Neural cell (in vitro differentiated cells): ENCODE data around the gene KCNK7. TPM values are rescaled to one million over a fixed set of nuclear protein-coding genes. Genes with fewer than 3 reads are reported as not detected.

Experiments used
- H2AFZ ChIP-seq: fragments of 200-600, 300-800 bp; sonication (generic), shearing (Covaris generic); 2 replicates; pipeline ENCODE4 v1.6.0; 2014; ENCODE audit warnings: low read depth, mild to moderate bottlenecking, antibody characterized with exemption, low read length, moderate library complexity
- H3F3A ChIP-seq: fragments of 200-600 bp; shearing (Covaris generic); 2 replicates; pipeline ENCODE4 v1.6.1; 2016; ENCODE audit warnings: mild to moderate bottlenecking, moderate library complexity, mixed read lengths, antibody characterized with exemption, low read length; ENCODE audit not compliant: insufficient read depth, poor library complexity, severe bottlenecking
- H3K27ac ChIP-seq: fragments of 200-600, 300-800 bp; sonication (generic), shearing (Covaris generic); 2 replicates; pipeline ENCODE4 v1.5.1; 2014; ENCODE audit warnings: mild to moderate bottlenecking, low read length, moderate library complexity
- H3K27me3 ChIP-seq: fragments of 300-800, 200-600 bp; sonication (generic), shearing (Covaris generic); 2 replicates; pipeline ENCODE4 v1.6.0; 2014; ENCODE audit warnings: mild to moderate bottlenecking, low read depth, low read length, moderate library complexity; ENCODE audit not compliant: insufficient read depth
- H3K36me3 ChIP-seq: fragments of 300-800, 200-600 bp; sonication (generic), shearing (Covaris generic); 2 replicates; pipeline ENCODE4 v1.5.1; 2014; ENCODE audit warnings: mild to moderate bottlenecking, antibody characterized with exemption, low read length, moderate library complexity; ENCODE audit not compliant: insufficient read depth
- H3K4me2 ChIP-seq: fragments of 300-800, 200-600 bp; sonication (generic), shearing (Covaris generic); 2 replicates; pipeline ENCODE4 v1.6.0; 2014; ENCODE audit warnings: mild to moderate bottlenecking, low read length
- H3K4me3 ChIP-seq: fragments of 300-800, 200-600 bp; sonication (generic), shearing (Covaris generic); 2 replicates; pipeline ENCODE4 v1.5.1; 2014; ENCODE audit warnings: mild to moderate bottlenecking, low read length, moderate library complexity
- H3K79me2 ChIP-seq: fragments of 200-600 bp; shearing (Covaris generic); replicated peaks from 2 replicates; pipeline ENCODE4 v1.6.0; 2014; ENCODE audit warnings: mild to moderate bottlenecking, low read length, moderate library complexity; ENCODE audit not compliant: insufficient read depth
- H3K9ac ChIP-seq: fragments of 300-800, 200-600 bp; sonication (generic), shearing (Covaris generic); 2 replicates; pipeline ENCODE4 v1.6.1; 2016; ENCODE audit warnings: mild to moderate bottlenecking, low read length, mixed read lengths
- H3K9me2 ChIP-seq: fragments of 200-600 bp; shearing (Covaris generic); 2 replicates; pipeline ENCODE4 v1.6.1; 2016; ENCODE audit warnings: mild to moderate bottlenecking, low read length, mixed read lengths; ENCODE audit not compliant: insufficient read depth
- H3K9me3 ChIP-seq: fragments of 200-600, 300-800 bp; sonication (generic), shearing (Covaris generic); 2 replicates; pipeline ENCODE4 v1.6.1; 2016; ENCODE audit warnings: mild to moderate bottlenecking, mixed run types, low read length, moderate library complexity, mixed read lengths
- H4K20me1 ChIP-seq: fragments of 200-600 bp; shearing (Covaris generic); 2 replicates; pipeline ENCODE4 v1.6.1; 2016; ENCODE audit warnings: mild to moderate bottlenecking, mixed run types; ENCODE audit not compliant: insufficient read depth
- EP300 ChIP-seq: fragments of 450-650 bp; conservative IDR thresholded peaks from 2 replicates; pipeline ENCODE4 v1.6.1; 2014; ENCODE audit warnings: antibody characterized with exemption, mild to moderate bottlenecking, moderate library complexity; ENCODE audit not compliant: poor library complexity, severe bottlenecking
- EZH2 ChIP-seq: fragments of 200-600, 300-800 bp; shearing (Covaris generic), sonication (generic); IDR thresholded peaks from 2 replicates; pipeline ENCODE4 v1.6.1; 2014; ENCODE audit warnings: antibody characterized with exemption, low read length, borderline replicate concordance, mild to moderate bottlenecking; ENCODE audit not compliant: insufficient read depth, poor library complexity, severe bottlenecking
- MXI1 ChIP-seq: fragments of 450-650 bp; conservative IDR thresholded peaks from 2 replicates; pipeline ENCODE4 v1.6.1; 2014; ENCODE audit warnings: antibody characterized with exemption, mild to moderate bottlenecking; ENCODE audit not compliant: poor library complexity, severe bottlenecking
- POLR2AphosphoS5 ChIP-seq: IDR thresholded peaks from 2 replicates; pipeline ENCODE4 v1.6.1; 2012
- RAD21 ChIP-seq: fragments of 450-650 bp; conservative IDR thresholded peaks from 2 replicates; pipeline ENCODE4 v1.6.1; 2014; ENCODE audit warnings: antibody characterized with exemption, mild to moderate bottlenecking, moderate library complexity
- REST ChIP-seq: IDR thresholded peaks from 2 replicates; pipeline ENCODE4 v1.6.1; 2012; ENCODE audit warnings: borderline replicate concordance
- SMC3 ChIP-seq: fragments of 450-650 bp; conservative IDR thresholded peaks from 2 replicates; pipeline ENCODE4 v1.6.1; 2014; ENCODE audit warnings: antibody characterized with exemption, mild to moderate bottlenecking, moderate library complexity; ENCODE audit not compliant: poor library complexity
- TAF1 ChIP-seq: IDR thresholded peaks from 2 replicates; pipeline ENCODE4 v1.6.1; 2012; ENCODE audit warnings: low read depth
- polyA plus RNA-seq: library from polyadenylated mRNA; depleted of rRNA; stranded (reverse); fragments of >200 nt; gene quantifications from 2 replicates; pipeline ENCODE4 v1.2.3, GENCODE V29; 2014
- TF ChIP-seq, protein P1 (sequence below): fragments of 450-650 bp; IDR thresholded peaks from 2 replicates; pipeline ENCODE4 v1.5.1; 2014; ENCODE audit warnings: antibody characterized with exemption, mild to moderate bottlenecking, moderate library complexity; ENCODE audit not compliant: poor library complexity, severe bottlenecking

The KCNK7 gene
- polyA plus RNA-seq, 1 donor from 2014 or later, result 1.1 TPM

DNA sequence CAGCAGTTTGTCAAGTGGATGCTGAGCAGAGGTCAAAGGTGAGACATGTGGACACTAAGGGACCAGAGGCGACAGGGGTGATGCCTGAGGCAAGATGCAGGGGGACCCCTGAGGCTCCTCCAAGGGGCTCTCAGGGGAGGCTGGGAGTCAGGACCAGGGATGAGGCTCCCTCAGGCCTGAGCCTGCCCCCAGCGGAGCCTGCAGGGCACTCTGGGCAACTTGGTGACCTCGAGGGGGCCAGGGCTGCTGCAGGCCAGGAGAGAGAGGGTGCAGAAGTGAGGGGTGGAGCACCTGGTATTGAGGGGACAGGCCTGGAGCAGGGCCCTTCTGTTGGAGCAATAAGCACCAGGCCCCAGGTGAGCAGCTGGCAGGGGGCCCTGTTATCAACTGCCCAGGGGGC is 13.7 kb downstream of the KCNK7 start:
- H3F3A ChIP-seq, result no peaks in the 10 kb centered on the region
- H2AFZ ChIP-seq, result no peak overlapping the region
- no peaks in the 10 kb centered on the region for H3K9me2 ChIP-seq
- no peaks in the 10 kb centered on the region for H4K20me1 ChIP-seq
- peaks cover 21% of the 10 kb centered on the region for H3K27me3 ChIP-seq
- no peak for TF ChIP-seq MXI1
- TF ChIP-seq EZH2, result no peak
- no peak for TF ChIP-seq REST
- TF ChIP-seq, protein P1, sequence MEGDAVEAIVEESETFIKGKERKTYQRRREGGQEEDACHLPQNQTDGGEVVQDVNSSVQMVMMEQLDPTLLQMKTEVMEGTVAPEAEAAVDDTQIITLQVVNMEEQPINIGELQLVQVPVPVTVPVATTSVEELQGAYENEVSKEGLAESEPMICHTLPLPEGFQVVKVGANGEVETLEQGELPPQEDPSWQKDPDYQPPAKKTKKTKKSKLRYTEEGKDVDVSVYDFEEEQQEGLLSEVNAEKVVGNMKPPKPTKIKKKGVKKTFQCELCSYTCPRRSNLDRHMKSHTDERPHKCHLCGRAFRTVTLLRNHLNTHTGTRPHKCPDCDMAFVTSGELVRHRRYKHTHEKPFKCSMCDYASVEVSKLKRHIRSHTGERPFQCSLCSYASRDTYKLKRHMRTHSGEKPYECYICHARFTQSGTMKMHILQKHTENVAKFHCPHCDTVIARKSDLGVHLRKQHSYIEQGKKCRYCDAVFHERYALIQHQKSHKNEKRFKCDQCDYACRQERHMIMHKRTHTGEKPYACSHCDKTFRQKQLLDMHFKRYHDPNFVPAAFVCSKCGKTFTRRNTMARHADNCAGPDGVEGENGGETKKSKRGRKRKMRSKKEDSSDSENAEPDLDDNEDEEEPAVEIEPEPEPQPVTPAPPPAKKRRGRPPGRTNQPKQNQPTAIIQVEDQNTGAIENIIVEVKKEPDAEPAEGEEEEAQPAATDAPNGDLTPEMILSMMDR, result no peak
- TF ChIP-seq EP300, result no peak
- no peak for TF ChIP-seq POLR2AphosphoS5
- no peak for TF ChIP-seq TAF1
- no peak for TF ChIP-seq RAD21
- TF ChIP-seq SMC3, result no peak
- no peaks in the 10 kb centered on the region for H3K79me2 ChIP-seq
- no peak overlapping the region for H3K27ac ChIP-seq
- no peak overlapping the region for H3K4me3 ChIP-seq
- no peak overlapping the region for H3K4me2 ChIP-seq
- H3K36me3 ChIP-seq, result no peaks in the 10 kb centered on the region
- H3K9me3 ChIP-seq, result no peaks in the 10 kb centered on the region
- H3K9ac ChIP-seq, result no peak overlapping the region

- H3K36me3 ChIP-seq, result no peaks in the 10 kb centered on the region
- H3K27me3 ChIP-seq, result peaks cover 16% of the 10 kb centered on the region
- no peak overlapping the region for H3K4me3 ChIP-seq
- no peak overlapping the region for H3K27ac ChIP-seq
- no peak overlapping the region for H3K9ac ChIP-seq
- no peaks in the 10 kb centered on the region for H4K20me1 ChIP-seq
- no peak overlapping the region for H2AFZ ChIP-seq
- no peak for TF ChIP-seq POLR2AphosphoS5
- TF ChIP-seq RAD21, result no peak
- TF ChIP-seq SMC3, result no peak
- TF ChIP-seq REST, result no peak
- TF ChIP-seq MXI1, result no peak
- TF ChIP-seq EZH2, result no peak
- TF ChIP-seq TAF1, result no peak
- TF ChIP-seq, protein P1, result no peak
- no peak for TF ChIP-seq EP300
- H3K9me2 ChIP-seq, result no peaks in the 10 kb centered on the region
- H3K4me2 ChIP-seq, result no peak overlapping the region
- no peaks in the 10 kb centered on the region for H3K9me3 ChIP-seq
- no peaks in the 10 kb centered on the region for H3K79me2 ChIP-seq
- H3F3A ChIP-seq, result no peaks in the 10 kb centered on the region
These were observed 14.8 kb downstream of the KCNK7 start for GRCh38 chr11:65580756-65581155.
